Right ventricle myocardium inferior (tissue), 1 donor: ENCODE results near the gene ALLC. TPM values are rescaled to one million over a fixed set of nuclear protein-coding genes. Genes with fewer than 3 reads are reported as not detected.
A peak's percentile ranks its signal among the peaks of the same experiment; 100 is the strongest.

ENCODE experiments used
- ATAC-seq: fragments of 200-7000 bp; cut with Tn5 transposase; one replicate; pipeline ENCODE4 v1.9.1; 2020; ENCODE audit warnings: mild to moderate bottlenecking, moderate library complexity
- DNase-seq: peaks from one replicate; pipeline ENCODE4 v3.0.0; 2021; ENCODE audit errors: missing footprints
- intact Hi-C: fragments of 100-400 bp; cut with DNase I; formaldehyde crosslinking; loops from one replicate; pipeline ENCODE4 v1.11.0; 2022
- total RNA-seq: library from RNA; stranded (reverse); fragmentation: NEBNext Ultra II Directional; extraction: Animal tissue kit (Norgen Biotek cat#: 25700); gene quantifications from one replicate; pipeline ENCODE4 v1.2.1, GENCODE V29; 2021
- donor health status: DM: no; HTN: yes; CAD: no; lungs with severe emphysema.

The ALLC gene
- total RNA-seq, 1 donor from 2014 or later: not detected

GRCh38 chr2:3689998-3690748 is 32.2 kb downstream of the ALLC start:
- intact Hi-C loops: no loop called here
- no peak for ATAC-seq
- no peak for DNase-seq

GRCh38 chr2:3692375-3692774 is 34.4 kb downstream of the ALLC start:
- intact Hi-C loops: no loop called here
- ATAC-seq: no peak
- DNase-seq: no peak

- intact Hi-C loops: no loop called here
- ATAC-seq (no peak), DNase-seq (no peak)
Observed at GRCh38 chr2:3696545-3696944, 38.5 kb downstream of the ALLC start.

- no peak for DNase-seq
- intact Hi-C loops: no loop called here
- no peak for ATAC-seq
Observed at GRCh38 chr2:3701071-3701470, 43.1 kb downstream of the ALLC start.

- intact Hi-C loops: no loop called here
- ATAC-seq (peak; percentile 13), DNase-seq (no peak)
Observed at GRCh38 chr2:3703236-3703756, 45.3 kb downstream of the ALLC start, which contains the start of gene DCDC2C. Gene DCDC2C, plus strand, starts transcription at chr2:3703575. Its CDS starts 177 bp downstream, at chr2:3703752.

GRCh38 chr2:3703757-3704355 is 45.9 kb downstream of the ALLC start:
- intact Hi-C loops: no loop called here
- ATAC-seq (no peak), DNase-seq (peak; percentile 33)

GRCh38 chr2:3704692-3705091 is 46.7 kb downstream of the ALLC start:
- no peak for ATAC-seq
- intact Hi-C loops: no loop called here

GRCh38 chr2:3705782-3706181 is 47.8 kb downstream of the ALLC start:
- DNase-seq: no peak
- intact Hi-C loops: no loop called here
- no peak for ATAC-seq

More at GRCh38 chr2:3704692-3705091, 46.7 kb downstream of the ALLC start:
- no peak for DNase-seq

GRCh38 chr2:3706892-3707291 is 48.9 kb downstream of the ALLC start:
- intact Hi-C loops: no loop called here
- ATAC-seq: no peak
- no peak for DNase-seq

GRCh38 chr2:3708576-3708975 is 50.6 kb downstream of the ALLC start:
- ATAC-seq (no peak), DNase-seq (no peak)
- intact Hi-C loops: no loop called here

GRCh38 chr2:3709225-3709624 is 51.2 kb downstream of the ALLC start:
- intact Hi-C loops: no loop called here
- DNase-seq: no peak
- ATAC-seq: no peak

GRCh38 chr2:3712424-3712823 is 54.4 kb downstream of the ALLC start:
- DNase-seq (no peak), ATAC-seq (no peak)

GRCh38 chr2:3712831-3713503 is 55.0 kb downstream of the ALLC start:
- DNase-seq (no peak), ATAC-seq (no peak)
- intact Hi-C loops: no loop called here

More at GRCh38 chr2:3712424-3712823, 54.4 kb downstream of the ALLC start:
- intact Hi-C loops: no loop called here

GRCh38 chr2:3718679-3719078 is 60.7 kb downstream of the ALLC start:
- intact Hi-C loops: no loop called here
- ATAC-seq (no peak), DNase-seq (no peak)

- intact Hi-C loops: loop anchor here (5.0 kb wide), 2 partner anchors 57 to 102 kb away; no protein-coding TSS in a partner anchor
- DNase-seq: no peak
- ATAC-seq: no peak
Observed at GRCh38 chr2:3725002-3725401, 67.0 kb downstream of the ALLC start.

GRCh38 chr2:3725458-3726250 is 67.7 kb downstream of the ALLC start:
- ATAC-seq: no peak
- intact Hi-C loops: loop anchor here (5.0 kb wide), 2 partner anchors 57 to 102 kb away; no protein-coding TSS in a partner anchor
- DNase-seq: no peak

GRCh38 chr2:3726511-3726910 is 68.5 kb downstream of the ALLC start:
- ATAC-seq (no peak), DNase-seq (no peak)
- intact Hi-C loops: loop anchor here (5.0 kb wide), 2 partner anchors 56 to 101 kb away; no protein-coding TSS in a partner anchor

- ATAC-seq: no peak
- intact Hi-C loops: loop anchor here (5.0 kb wide), 2 partner anchors 55 to 100 kb away; no protein-coding TSS in a partner anchor
- no peak for DNase-seq
Observed at GRCh38 chr2:3727397-3728045, 69.5 kb downstream of the ALLC start.
